ENCODE measurements around the gene SLC46A3.
A peak's percentile ranks its signal among the peaks of the same experiment; 100 is the strongest.

SLC46A3 gene

DNA sequence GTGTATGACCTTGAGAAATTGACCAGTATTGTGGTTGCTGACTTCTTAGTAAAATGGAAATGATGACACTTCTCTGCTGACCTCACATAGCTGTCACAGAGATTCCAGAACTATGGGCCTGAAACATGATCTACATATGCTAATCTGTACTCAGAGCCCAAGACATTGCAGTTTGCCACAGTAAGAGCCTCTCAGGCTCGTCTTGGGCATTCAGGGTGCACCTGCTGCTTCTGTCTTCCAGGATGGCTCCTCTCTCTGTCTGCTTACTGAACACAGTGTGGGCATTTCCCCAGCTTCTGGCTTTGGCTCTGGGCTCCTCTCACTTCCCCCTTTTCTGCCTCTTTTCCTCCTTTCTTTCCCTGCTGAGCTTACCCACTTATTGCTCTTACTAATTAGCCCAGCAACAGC, 22.3 kb upstream of the SLC46A3 start:
- Histone ChIP-seq H3K36me3 (ENCODE audit: control insufficient read depth in 2 of 2, insufficient read depth in 1 of 2, low read length in 2 of 2) (no peaks in the 10 kb centered on the region), H3K9me3 (ENCODE audit: control insufficient read depth, insufficient read depth, low read depth, low read length) (no peaks in the 10 kb centered on the region), H3K4me1 (ENCODE audit: control insufficient read depth, insufficient read depth, low read length) (no peaks in the 10 kb centered on the region), H3K27ac (ENCODE audit: extremely low read depth, low read depth, low read length) (no peak overlapping the region), H3K4me3 (ENCODE audit: low read depth, low read length) (no peak overlapping the region)
- ChIA-PET CTCF (interaction anchor here (0.6 kb wide), 1 partner anchor 13 kb away, joined by 3 read pairs; no protein-coding TSS in a partner anchor), POLR2A (no interaction called here)
- TF ChIP-seq BCL6B (tag by site-specific recombination; IDR thresholded peaks at IDR 0.05): no peak
- no peak for TF ChIP-seq HIC1 (tag by site-specific recombination; IDR thresholded peaks at IDR 0.05)
- no peak for TF ChIP-seq ZNF629 (tag by site-specific recombination; IDR thresholded peaks at IDR 0.05)
- TF ChIP-seq MYNN (tag by site-specific recombination; IDR thresholded peaks at IDR 0.05; ENCODE audit: borderline replicate concordance): peak; percentile 71
- no peak for TF ChIP-seq ZNF548 (tag by site-specific recombination; IDR thresholded peaks at IDR 0.05)

DNA sequence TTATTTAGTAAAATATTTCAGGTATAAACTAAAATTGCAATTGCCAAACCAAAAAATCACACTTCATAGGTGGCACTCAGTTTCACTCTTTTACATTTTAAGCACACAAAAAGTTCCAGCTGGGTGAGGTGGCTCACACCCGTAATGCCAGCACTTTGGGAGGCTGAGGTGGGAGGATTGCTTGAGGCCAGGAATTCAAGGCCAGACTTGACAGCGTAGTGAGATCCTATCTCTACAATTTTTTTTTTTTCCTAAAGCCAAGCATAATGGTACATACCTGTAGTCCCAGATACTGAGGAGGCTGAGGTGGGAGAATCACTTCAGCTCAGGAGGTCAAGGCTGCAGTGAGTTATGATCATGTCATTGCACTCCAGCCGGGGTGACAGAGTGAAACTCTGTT, 20.6 kb upstream of the SLC46A3 start:
- Histone ChIP-seq H3K4me1 (ENCODE audit: control insufficient read depth, insufficient read depth, low read length) (no peaks in the 10 kb centered on the region), H3K9me3 (ENCODE audit: control insufficient read depth, insufficient read depth, low read depth, low read length) (no peaks in the 10 kb centered on the region), H3K27ac (ENCODE audit: extremely low read depth, low read depth, low read length) (no peak overlapping the region), H3K36me3 (ENCODE audit: control insufficient read depth in 2 of 2, insufficient read depth in 1 of 2, low read length in 2 of 2) (no peaks in the 10 kb centered on the region), H3K4me3 (ENCODE audit: low read depth, low read length) (no peak overlapping the region)
- ChIA-PET CTCF (no interaction called here), POLR2A (no interaction called here)
- no peak for TF ChIP-seq ZNF121 (tag by site-specific recombination; IDR thresholded peaks at IDR 0.05)
- TF ChIP-seq ZBTB8A (tag by site-specific recombination; IDR thresholded peaks at IDR 0.05): no peak

GRCh38 chr13:28735481-28736029, 16.8 kb upstream of the SLC46A3 start:
- Histone ChIP-seq H3K36me3 (ENCODE audit: control insufficient read depth in 2 of 2, insufficient read depth in 1 of 2, low read length in 2 of 2) (no peaks in the 10 kb centered on the region), H3K4me3 (ENCODE audit: low read depth, low read length) (no peak overlapping the region), H3K9me3 (ENCODE audit: control insufficient read depth, insufficient read depth, low read depth, low read length) (no peaks in the 10 kb centered on the region), H3K27ac (ENCODE audit: extremely low read depth, low read depth, low read length) (no peak overlapping the region), H3K4me1 (ENCODE audit: control insufficient read depth, insufficient read depth, low read length) (no peaks in the 10 kb centered on the region)
- TF ChIP-seq IKZF3 (tag by site-specific recombination; IDR thresholded peaks at IDR 0.05): no peak
- no peak for TF ChIP-seq BCL11B (tag by site-specific recombination; IDR thresholded peaks at IDR 0.05; ENCODE audit: low read depth)
- TF ChIP-seq, protein P1, sequence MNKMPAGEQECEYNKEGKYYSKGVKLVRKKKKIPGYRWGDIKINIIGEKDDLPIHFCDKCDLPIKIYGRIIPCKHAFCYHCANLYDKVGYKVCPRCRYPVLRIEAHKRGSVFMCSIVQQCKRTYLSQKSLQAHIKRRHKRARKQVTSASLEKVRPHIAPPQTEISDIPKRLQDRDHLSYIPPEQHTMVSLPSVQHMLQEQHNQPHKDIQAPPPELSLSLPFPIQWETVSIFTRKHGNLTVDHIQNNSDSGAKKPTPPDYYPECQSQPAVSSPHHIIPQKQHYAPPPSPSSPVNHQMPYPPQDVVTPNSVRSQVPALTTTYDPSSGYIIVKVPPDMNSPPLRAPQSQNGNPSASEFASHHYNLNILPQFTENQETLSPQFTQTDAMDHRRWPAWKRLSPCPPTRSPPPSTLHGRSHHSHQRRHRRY (tag by site-specific recombination; IDR thresholded peaks at IDR 0.05): no peak
- no peak for TF ChIP-seq YY2 (tag by site-specific recombination; IDR thresholded peaks at IDR 0.05)
- no peak for TF ChIP-seq REPIN1 (tag by site-specific recombination; IDR thresholded peaks at IDR 0.05; ENCODE audit: low read depth)
- TF ChIP-seq ZFHX2 (tag by site-specific recombination; conservative IDR thresholded peaks at IDR 0.05): no peak
- TF ChIP-seq ZNF404 (tag by site-specific recombination; IDR thresholded peaks at IDR 0.05): no peak
- TF ChIP-seq GLI4 (tag by site-specific recombination; IDR thresholded peaks at IDR 0.05): no peak
- no peak for TF ChIP-seq ZNF658 (tag by site-specific recombination; IDR thresholded peaks at IDR 0.05)
- TF ChIP-seq ZNF121 (tag by site-specific recombination; IDR thresholded peaks at IDR 0.05): no peak
- TF ChIP-seq ZNF223 (tag by site-specific recombination; IDR thresholded peaks at IDR 0.05): no peak
- no peak for TF ChIP-seq ZNF146 (tag by site-specific recombination; IDR thresholded peaks at IDR 0.05)
- ChIA-PET CTCF (no interaction called here), POLR2A (no interaction called here)
